ENCODE results near the gene TDG. TPM values are rescaled to one million over a fixed set of nuclear protein-coding genes. Genes with fewer than 3 reads are reported as not detected.

Gene TDG
- total RNA-seq, 1 donor from 2014 or later: 33.9 TPM

GRCh38 chr12:103969391-103969790 lies 3.7 kb downstream of the TDG start:
- Mint-ChIP-seq H3K4me1 (ENCODE audit: unreplicated experiment) (peaks cover 48% of the 10 kb centered on the region), H3K4me3 (ENCODE audit: unreplicated experiment) (no peak overlapping the region), H3K27me3 (ENCODE audit: unreplicated experiment) (no peaks in the 10 kb centered on the region), H3K27ac (ENCODE audit: unreplicated experiment) (no peak overlapping the region), H3K36me3 (ENCODE audit: unreplicated experiment) (peaks cover 9% of the 10 kb centered on the region), H3K9me3 (ENCODE audit: unreplicated experiment) (no peaks in the 10 kb centered on the region)
- no peak for DNase-seq (ENCODE audit: extremely low spot score, unreplicated experiment)
- TF ChIP-seq, protein P1, sequence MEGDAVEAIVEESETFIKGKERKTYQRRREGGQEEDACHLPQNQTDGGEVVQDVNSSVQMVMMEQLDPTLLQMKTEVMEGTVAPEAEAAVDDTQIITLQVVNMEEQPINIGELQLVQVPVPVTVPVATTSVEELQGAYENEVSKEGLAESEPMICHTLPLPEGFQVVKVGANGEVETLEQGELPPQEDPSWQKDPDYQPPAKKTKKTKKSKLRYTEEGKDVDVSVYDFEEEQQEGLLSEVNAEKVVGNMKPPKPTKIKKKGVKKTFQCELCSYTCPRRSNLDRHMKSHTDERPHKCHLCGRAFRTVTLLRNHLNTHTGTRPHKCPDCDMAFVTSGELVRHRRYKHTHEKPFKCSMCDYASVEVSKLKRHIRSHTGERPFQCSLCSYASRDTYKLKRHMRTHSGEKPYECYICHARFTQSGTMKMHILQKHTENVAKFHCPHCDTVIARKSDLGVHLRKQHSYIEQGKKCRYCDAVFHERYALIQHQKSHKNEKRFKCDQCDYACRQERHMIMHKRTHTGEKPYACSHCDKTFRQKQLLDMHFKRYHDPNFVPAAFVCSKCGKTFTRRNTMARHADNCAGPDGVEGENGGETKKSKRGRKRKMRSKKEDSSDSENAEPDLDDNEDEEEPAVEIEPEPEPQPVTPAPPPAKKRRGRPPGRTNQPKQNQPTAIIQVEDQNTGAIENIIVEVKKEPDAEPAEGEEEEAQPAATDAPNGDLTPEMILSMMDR (IDR thresholded peaks at IDR 0.05): no peak

GRCh38 chr12:103973909-103974308 lies 8.2 kb downstream of the TDG start:
- TF ChIP-seq, protein P1 (IDR thresholded peaks at IDR 0.05): no peak
- no peak for DNase-seq (ENCODE audit: extremely low spot score, unreplicated experiment)
- Mint-ChIP-seq H3K27me3 (ENCODE audit: unreplicated experiment) (no peaks in the 10 kb centered on the region), H3K27ac (ENCODE audit: unreplicated experiment) (no peak overlapping the region), H3K9me3 (ENCODE audit: unreplicated experiment) (no peaks in the 10 kb centered on the region), H3K4me3 (ENCODE audit: unreplicated experiment) (no peak overlapping the region), H3K4me1 (ENCODE audit: unreplicated experiment) (peaks cover 25% of the 10 kb centered on the region), H3K36me3 (ENCODE audit: unreplicated experiment) (peaks cover 24% of the 10 kb centered on the region)

DNA sequence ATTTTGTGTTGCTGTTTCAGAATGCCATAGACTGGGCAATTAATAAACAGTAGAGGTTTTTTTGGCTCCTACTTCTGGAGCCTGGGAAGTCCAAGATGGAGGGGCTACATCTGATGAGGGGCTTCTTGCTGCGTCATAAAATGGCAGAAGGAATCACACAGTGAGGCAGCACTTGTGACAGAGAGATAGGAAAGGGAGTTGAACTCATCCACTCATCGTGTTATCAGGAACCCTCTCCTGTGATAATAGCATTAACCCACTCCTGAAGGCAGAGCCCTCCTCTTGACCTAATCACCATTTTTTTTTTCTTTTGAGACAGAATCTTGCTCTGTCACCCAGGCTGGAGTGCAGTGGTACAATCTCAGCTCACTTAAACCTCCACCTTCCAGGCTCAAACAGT lies 9.7 kb downstream of the TDG start:
- no peak overlapping the region for H3K27ac Mint-ChIP-seq (ENCODE audit: unreplicated experiment)

DNA sequence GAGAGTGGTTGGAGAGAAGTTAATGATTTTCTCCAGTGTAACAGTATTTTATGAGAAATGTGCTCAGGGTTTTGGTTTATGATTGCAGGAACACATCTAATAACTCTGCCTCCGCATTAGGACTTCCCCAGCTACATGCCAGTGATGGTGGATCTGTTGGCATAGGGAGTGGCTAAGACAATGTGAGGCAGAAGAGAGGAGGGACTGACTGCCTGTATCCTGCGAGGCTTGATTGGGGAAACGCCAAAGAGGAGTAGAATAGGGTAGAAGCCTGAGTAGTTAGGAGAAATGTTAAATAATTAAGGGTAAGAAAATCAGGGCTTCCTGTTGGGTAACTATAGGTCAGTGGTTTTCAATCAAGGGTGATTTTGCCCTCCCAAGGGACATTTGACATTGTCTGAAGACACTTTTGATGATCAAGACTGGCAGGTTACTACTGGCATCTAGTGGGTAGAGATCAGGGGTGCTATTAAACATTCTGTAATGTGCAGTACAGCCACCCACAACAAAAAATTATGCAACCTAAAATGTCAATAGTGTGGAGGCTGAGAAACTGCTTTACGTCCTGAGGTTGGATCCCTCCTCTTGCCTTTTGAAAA lies 12.8 kb downstream of the TDG start:
- DNase-seq (ENCODE audit: extremely low spot score, unreplicated experiment): no peak
- TF ChIP-seq, protein P1 (IDR thresholded peaks at IDR 0.05): no peak
- H3K4me1 Mint-ChIP-seq (ENCODE audit: unreplicated experiment): peaks cover 13% of the 10 kb centered on the region
- H3K9me3 Mint-ChIP-seq (ENCODE audit: unreplicated experiment): no peaks in the 10 kb centered on the region
- H3K27me3 Mint-ChIP-seq (ENCODE audit: unreplicated experiment): no peaks in the 10 kb centered on the region
- no peak overlapping the region for H3K4me3 Mint-ChIP-seq (ENCODE audit: unreplicated experiment)
- H3K36me3 Mint-ChIP-seq (ENCODE audit: unreplicated experiment): peaks cover 41% of the 10 kb centered on the region
- H3K27ac Mint-ChIP-seq (ENCODE audit: unreplicated experiment): no peak overlapping the region

More for the DNA sequence above, 9.7 kb downstream of the TDG start:
- peaks cover 33% of the 10 kb centered on the region for H3K36me3 Mint-ChIP-seq (ENCODE audit: unreplicated experiment)
- no peak for DNase-seq (ENCODE audit: extremely low spot score, unreplicated experiment)
- peaks cover 19% of the 10 kb centered on the region for H3K4me1 Mint-ChIP-seq (ENCODE audit: unreplicated experiment)
- no peaks in the 10 kb centered on the region for H3K27me3 Mint-ChIP-seq (ENCODE audit: unreplicated experiment)
- TF ChIP-seq, protein P1 (IDR thresholded peaks at IDR 0.05): no peak
- H3K4me3 Mint-ChIP-seq (ENCODE audit: unreplicated experiment): no peak overlapping the region
- no peaks in the 10 kb centered on the region for H3K9me3 Mint-ChIP-seq (ENCODE audit: unreplicated experiment)

- H3K4me3 Mint-ChIP-seq (ENCODE audit: unreplicated experiment): no peak overlapping the region
- peak overlapping the region; percentile 58 for H3K27ac Mint-ChIP-seq (ENCODE audit: unreplicated experiment)
- H3K27me3 Mint-ChIP-seq (ENCODE audit: unreplicated experiment): no peaks in the 10 kb centered on the region
- peaks cover 12% of the 10 kb centered on the region for H3K4me1 Mint-ChIP-seq (ENCODE audit: unreplicated experiment)
- H3K9me3 Mint-ChIP-seq (ENCODE audit: unreplicated experiment): no peaks in the 10 kb centered on the region
- H3K36me3 Mint-ChIP-seq (ENCODE audit: unreplicated experiment): peaks cover 30% of the 10 kb centered on the region
- DNase-seq (ENCODE audit: extremely low spot score, unreplicated experiment): no peak
- TF ChIP-seq, protein P1 (IDR thresholded peaks at IDR 0.05): no peak
Measured at GRCh38 chr12:103986829-103987228, 21.2 kb downstream of the TDG start.
